HL-60 (cell line): ENCODE data around the gene EFHC1.

Source experiments
- CTCF ChIP-seq: IDR thresholded peaks from one replicate; pipeline ENCODE4 v1.5.1; 2011; ENCODE audit warnings: low read length, control low read depth, inconsistent platforms; ENCODE audit not compliant: insufficient read depth
- GABPA ChIP-seq: IDR thresholded peaks from 2 replicates; pipeline ENCODE4 v1.6.1; 2012; ENCODE audit warnings: low read depth
- POLR2AphosphoS5 ChIP-seq: IDR thresholded peaks from 2 replicates; pipeline ENCODE4 v1.6.1; 2012; ENCODE audit warnings: low read depth
- REST ChIP-seq: IDR thresholded peaks from 2 replicates; pipeline ENCODE4 v1.6.1; 2012; ENCODE audit warnings: low read depth; ENCODE audit not compliant: insufficient replicate concordance
- SPI1 ChIP-seq: IDR thresholded peaks from 2 replicates; pipeline ENCODE4 v1.6.1; 2012; ENCODE audit warnings: low read depth, mild to moderate bottlenecking, borderline replicate concordance

- TF ChIP-seq CTCF (no peak), SPI1 (no peak), GABPA (no peak), REST (no peak), POLR2AphosphoS5 (no peak)
Observed at GRCh38 chr6:52572536-52572935, 152.4 kb downstream of the EFHC1 start.
